ENCODE measurements around the gene CCL4. TPM values are rescaled to one million over a fixed set of nuclear protein-coding genes. Genes with fewer than 3 reads are reported as not detected.
"Not testable (repeated sequence)": the region's sequence is repeated elsewhere in the genome, so short reads cannot be mapped to it uniquely, and the experiment has no call there.

The CCL4 gene
- total and polyA plus RNA-seq, 9 donors = 1.1 to 7.7 (median 2.4) TPM

DNA sequence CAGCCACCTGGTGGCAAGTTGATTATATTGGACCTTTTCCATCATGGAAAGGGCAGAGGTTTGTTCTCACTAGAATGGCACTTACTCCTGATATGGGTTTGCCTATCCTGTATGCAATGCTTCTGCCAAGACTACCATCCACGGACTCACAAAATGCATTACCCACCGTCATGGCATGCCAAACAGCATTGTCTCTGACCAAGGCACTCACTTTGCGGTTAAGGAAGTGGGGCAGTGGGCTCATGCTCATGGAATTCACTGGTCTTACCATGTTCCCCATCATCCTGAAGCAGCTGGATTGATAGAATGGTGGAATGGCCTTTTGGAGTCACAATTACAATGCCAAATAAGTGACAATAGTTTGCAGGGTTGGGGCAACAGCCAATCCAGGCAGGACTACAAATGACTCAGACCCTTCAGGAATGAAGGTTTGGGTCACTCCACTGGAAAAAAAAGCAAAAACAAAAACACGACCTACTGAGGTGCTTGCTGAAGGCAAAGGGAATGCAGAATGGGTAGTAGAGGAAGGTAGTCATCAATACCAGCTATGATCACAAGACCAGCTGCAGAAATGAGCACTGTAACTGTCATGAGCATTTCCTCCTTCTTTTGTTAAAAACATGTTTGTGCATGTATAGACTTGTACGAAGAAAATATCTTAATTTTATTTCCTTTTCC lies 11.5 kb downstream of the CCL4 start:
- 100% methylated on average over 2 of the region's 5 CpGs for WGBS (ENCODE audit: insufficient coverage)
- peaks cover 12% of the 10 kb centered on the region for H3K27me3 ChIP-seq (ENCODE audit: control insufficient read depth, insufficient read depth, low read length)
- H3K27ac ChIP-seq (ENCODE audit: low read length); H3K9me3 ChIP-seq (replicated peaks; ENCODE audit: control insufficient read depth, low read depth, low read length); H3K36me3 ChIP-seq (ENCODE audit: control insufficient read depth, insufficient read depth, low read length); H3K4me1 ChIP-seq (ENCODE audit: control insufficient read depth, insufficient read depth, low read length); H3K4me3 ChIP-seq (ENCODE audit: low read length); DNase-seq: not testable (repeated sequence)

DNA sequence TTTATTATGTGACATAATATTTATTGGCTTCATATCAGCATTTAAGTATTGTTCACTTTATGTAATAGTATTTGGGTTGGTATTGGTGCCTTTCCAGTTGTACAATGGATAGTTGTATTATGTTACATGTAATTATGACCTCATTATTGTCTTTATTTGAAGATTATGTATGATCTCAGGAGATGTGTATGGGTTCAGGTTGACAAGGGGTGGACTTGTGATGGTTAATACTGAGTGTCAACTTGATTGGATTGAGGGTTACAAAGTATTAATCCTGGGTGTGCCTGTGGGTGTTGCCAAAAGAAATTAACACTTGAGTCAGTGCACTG lies 12.0 kb downstream of the CCL4 start:
- not testable (repeated sequence) for H3K4me1 ChIP-seq (ENCODE audit: control insufficient read depth, insufficient read depth, low read length); H3K9me3 ChIP-seq (replicated peaks; ENCODE audit: control insufficient read depth, low read depth, low read length); H3K36me3 ChIP-seq (ENCODE audit: control insufficient read depth, insufficient read depth, low read length); DNase-seq; H3K27ac ChIP-seq (ENCODE audit: low read length); H3K4me3 ChIP-seq (ENCODE audit: low read length)
- H3K27me3 ChIP-seq (ENCODE audit: control insufficient read depth, insufficient read depth, low read length) = peaks cover 12% of the 10 kb centered on the region

DNA sequence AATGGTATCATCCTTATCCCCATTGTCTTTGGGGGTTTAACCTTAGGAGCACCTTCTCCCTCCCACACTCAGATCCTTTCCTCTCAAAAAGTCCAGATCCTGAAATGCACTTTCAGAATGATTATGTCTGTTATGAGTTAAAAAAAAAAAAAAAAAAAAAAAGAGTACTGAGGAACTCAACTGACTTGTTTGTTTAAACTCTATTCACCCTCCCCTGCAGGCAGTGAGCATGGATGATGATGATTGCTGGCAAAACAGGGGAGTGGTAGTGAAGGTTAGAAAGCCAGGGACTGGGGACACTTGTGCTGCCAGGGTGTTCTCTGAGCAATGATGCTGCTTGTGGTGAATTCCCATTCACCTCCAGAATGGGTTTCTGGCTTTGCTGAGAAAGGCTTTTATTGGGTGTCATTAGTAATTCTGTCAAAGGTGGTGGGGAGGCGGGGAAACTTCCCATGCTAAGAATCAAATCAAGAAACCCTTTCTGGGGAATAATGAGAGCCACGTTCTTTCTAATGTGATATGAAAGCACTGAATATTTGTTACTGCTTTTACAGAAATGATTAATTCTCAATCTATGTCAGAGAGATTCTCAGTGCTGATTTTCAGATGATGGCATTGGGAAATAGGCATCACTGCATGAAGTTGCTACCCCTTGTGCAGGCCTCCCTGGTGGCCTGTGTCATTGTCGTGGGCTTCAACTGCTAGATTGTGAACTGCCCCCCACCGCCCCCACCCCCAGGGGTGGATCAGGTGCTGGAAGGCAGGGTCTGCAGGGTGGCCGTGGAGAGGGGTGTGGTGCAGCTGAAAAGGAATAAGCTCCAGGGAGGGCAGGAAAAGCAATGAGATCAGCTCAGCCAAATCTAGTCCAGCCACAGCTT lies 14.1 kb downstream of the CCL4 start:
- H3K4me3 ChIP-seq (ENCODE audit: low read length) = no peak overlapping the region
- 0% methylated on average over 1 of the region's 5 CpGs for WGBS (ENCODE audit: insufficient coverage)

DNA sequence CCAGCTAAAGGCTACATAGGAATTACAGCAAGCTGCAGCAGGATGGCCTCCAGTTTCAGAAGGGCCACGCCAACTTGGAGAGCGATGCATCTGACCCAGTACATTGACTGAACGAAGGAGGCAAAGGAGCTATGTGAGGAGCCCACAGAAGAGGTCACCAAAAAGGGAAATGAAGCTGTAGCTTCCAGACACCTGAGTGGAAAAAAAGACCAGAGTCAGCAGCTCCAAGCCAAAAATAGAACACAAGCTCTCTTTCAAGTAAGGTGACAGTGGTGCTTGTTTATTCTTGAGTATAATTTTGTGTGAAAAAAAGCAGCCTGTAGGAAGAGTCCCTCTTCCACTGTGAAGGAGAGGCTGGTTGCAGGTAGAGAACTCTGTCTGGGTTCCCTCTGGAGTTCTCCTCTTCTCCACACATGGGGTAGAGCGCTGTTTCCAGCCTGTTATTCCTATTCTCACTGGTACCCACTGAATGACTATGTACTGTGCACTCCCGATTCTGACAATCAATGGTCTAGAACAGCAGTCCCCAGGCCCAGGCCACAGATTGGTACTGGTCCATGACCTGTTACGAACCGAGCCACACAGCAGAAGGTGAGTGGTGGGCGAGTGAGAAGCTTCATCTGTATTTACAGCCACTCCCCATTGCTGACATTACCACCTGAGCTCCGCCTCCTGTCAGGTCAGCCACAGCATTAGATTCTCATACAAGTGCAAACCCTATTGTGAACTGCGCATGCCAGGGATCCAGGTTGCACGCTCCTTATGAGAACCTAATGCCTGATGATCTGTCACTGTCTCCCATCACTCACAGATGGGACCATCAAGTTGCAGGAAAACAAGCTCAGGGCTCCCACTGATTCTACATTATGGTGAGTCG lies 15.1 kb downstream of the CCL4 start:
- no peaks in the 10 kb centered on the region for H3K4me1 ChIP-seq (ENCODE audit: control insufficient read depth, insufficient read depth, low read length)
- H3K36me3 ChIP-seq (ENCODE audit: control insufficient read depth, insufficient read depth, low read length) = no peaks in the 10 kb centered on the region
- no peaks in the 10 kb centered on the region for H3K9me3 ChIP-seq (replicated peaks; ENCODE audit: control insufficient read depth, low read depth, low read length)
- H3K27ac ChIP-seq (ENCODE audit: low read length) = no peak overlapping the region
- no peak overlapping the region for H3K4me3 ChIP-seq (ENCODE audit: low read length)
- H3K27me3 ChIP-seq (ENCODE audit: control insufficient read depth, insufficient read depth, low read length) = peaks cover 8% of the 10 kb centered on the region
- no peak for DNase-seq
- 89% methylated on average over 10 of the region's 12 CpGs for WGBS (ENCODE audit: insufficient coverage)

More for the DNA sequence above, 14.1 kb downstream of the CCL4 start:
- no peaks in the 10 kb centered on the region for H3K36me3 ChIP-seq (ENCODE audit: control insufficient read depth, insufficient read depth, low read length)
- H3K27ac ChIP-seq (ENCODE audit: low read length) = no peak overlapping the region
- no peak for DNase-seq
- H3K4me1 ChIP-seq (ENCODE audit: control insufficient read depth, insufficient read depth, low read length) = no peaks in the 10 kb centered on the region
- peaks cover 8% of the 10 kb centered on the region for H3K27me3 ChIP-seq (ENCODE audit: control insufficient read depth, insufficient read depth, low read length)
- H3K9me3 ChIP-seq (replicated peaks; ENCODE audit: control insufficient read depth, low read depth, low read length) = no peaks in the 10 kb centered on the region

DNA sequence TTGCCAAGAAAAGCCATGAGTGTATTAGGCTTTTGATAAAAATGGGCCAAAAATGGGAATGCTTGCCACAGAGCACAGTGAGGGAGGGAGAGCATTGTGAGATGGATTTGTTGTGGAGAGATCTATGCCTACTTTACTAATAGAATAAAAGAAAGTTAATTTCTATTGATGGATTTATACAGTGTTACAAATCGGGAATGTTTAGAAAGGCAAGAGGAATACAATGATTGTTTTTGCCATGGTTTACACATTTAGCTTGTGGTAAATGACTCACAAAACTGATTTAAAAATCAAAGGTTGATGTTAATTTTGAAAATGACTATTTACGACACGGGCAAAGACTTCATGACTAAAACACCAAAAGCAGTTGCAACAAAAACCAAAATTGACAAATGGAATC lies 16.6 kb downstream of the CCL4 start:
- no peak overlapping the region for H3K4me3 ChIP-seq (ENCODE audit: low read length)
- DNase-seq = no peak
- WGBS (ENCODE audit: insufficient coverage) = no CpG with 5 or more reads among the region's 3 CpGs
- H3K4me1 ChIP-seq (ENCODE audit: control insufficient read depth, insufficient read depth, low read length) = no peaks in the 10 kb centered on the region
- peaks cover 8% of the 10 kb centered on the region for H3K27me3 ChIP-seq (ENCODE audit: control insufficient read depth, insufficient read depth, low read length)
- no peaks in the 10 kb centered on the region for H3K36me3 ChIP-seq (ENCODE audit: control insufficient read depth, insufficient read depth, low read length)
- H3K9me3 ChIP-seq (replicated peaks; ENCODE audit: control insufficient read depth, low read depth, low read length) = peaks cover 5% of the 10 kb centered on the region
- no peak overlapping the region for H3K27ac ChIP-seq (ENCODE audit: low read length)

DNA sequence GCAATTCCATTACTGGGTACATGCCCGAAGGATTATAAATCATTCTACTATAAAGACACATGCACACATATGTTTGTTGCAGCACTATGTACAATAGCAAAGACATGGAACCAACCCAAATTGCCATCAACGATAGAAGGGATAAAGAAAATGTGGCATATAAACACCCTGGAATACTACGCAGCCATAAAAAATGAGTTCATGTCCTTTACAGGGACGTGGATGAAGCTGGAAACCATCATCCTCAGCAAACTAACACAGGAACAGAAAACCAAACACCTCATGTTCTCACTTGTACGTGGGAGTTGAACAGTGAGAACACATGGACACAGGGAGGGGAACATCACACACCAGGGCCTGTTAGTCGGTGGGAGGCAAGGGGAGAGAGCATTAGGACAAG lies 17.5 kb downstream of the CCL4 start:
- peaks cover 14% of the 10 kb centered on the region for H3K9me3 ChIP-seq (replicated peaks; ENCODE audit: control insufficient read depth, low read depth, low read length)
- not testable (repeated sequence) for H3K27me3 ChIP-seq (ENCODE audit: control insufficient read depth, insufficient read depth, low read length); H3K27ac ChIP-seq (ENCODE audit: low read length); DNase-seq; H3K4me1 ChIP-seq (ENCODE audit: control insufficient read depth, insufficient read depth, low read length); H3K4me3 ChIP-seq (ENCODE audit: low read length); H3K36me3 ChIP-seq (ENCODE audit: control insufficient read depth, insufficient read depth, low read length)
- no CpG with 5 or more reads among the region's 6 CpGs for WGBS (ENCODE audit: insufficient coverage)

DNA sequence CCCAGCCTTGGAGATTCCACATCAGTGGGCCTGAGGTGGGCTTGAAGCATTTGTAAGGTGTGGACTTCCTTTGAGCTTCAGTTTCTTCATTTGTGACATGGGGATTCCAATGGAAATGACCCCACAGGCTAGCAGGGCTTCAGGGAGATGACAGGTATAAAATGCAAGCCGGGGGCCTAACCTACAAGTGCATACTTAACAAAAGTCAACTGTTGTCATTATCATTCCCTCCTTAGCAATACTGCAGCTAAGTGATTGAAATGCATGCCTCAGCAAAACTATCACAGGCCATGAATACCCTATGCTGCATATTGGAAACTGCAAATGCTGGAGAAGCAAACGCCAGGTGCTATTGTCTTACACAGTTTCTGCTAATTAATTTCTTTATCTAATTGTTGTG lies 19.8 kb downstream of the CCL4 start:
- DNase-seq = no peak
- H3K9me3 ChIP-seq (replicated peaks; ENCODE audit: control insufficient read depth, low read depth, low read length) = peaks cover 15% of the 10 kb centered on the region

DNA sequence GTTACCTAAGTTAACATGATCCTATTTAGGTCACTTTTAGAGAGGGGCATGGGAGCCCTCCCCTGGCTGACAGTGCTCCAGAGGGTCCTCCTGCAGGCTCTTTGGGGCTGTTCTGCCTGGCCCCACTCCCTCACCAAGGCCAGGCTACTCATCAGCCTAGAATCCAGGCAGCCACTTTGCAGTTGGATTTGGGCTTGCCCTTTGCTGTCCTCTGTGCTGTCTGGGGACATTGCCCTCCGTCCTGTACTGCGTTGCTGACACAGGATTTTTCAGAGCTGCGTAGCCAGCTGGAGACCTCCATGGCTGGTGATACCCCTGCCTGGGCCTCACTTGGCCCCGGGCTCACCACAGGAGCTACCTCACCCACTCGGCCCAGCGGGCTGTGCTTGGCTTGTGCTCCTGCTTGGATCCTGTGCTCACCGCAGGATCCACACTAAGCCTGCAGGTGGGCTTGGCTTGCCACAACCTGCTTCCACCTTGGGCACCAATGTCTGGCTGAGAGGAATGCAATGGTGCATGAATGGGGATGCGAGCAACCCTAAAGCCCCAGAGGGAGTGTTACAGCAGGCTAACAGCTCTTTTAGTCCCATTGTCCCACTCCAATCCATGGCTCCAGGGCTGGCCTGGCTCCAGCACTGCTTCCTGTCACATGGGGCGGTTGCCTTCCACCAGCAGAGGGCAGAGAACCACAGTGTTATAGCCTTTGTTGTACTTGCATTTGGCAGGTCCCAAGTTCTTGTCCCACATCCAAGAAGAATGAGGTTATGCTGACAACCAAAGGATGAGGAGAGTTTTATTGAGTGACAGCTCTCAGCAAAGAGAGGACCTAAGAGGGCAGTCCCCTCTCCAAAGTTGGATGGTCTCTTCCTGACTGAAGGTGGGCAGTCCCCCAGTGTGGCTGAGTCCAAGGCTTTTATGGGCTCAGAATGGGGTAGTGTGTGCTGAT lies 21.5 kb downstream of the CCL4 start:
- Histone ChIP-seq H3K4me1 (ENCODE audit: control insufficient read depth, insufficient read depth, low read length) (no peaks in the 10 kb centered on the region), H3K27ac (ENCODE audit: low read length) (no peak overlapping the region)
- WGBS (ENCODE audit: insufficient coverage) = 90% methylated on average over 8 of the region's 9 CpGs

More for the DNA sequence above, 19.8 kb downstream of the CCL4 start:
- no CpG with 5 or more reads among the region's 2 CpGs for WGBS (ENCODE audit: insufficient coverage)
- no peaks in the 10 kb centered on the region for H3K36me3 ChIP-seq (ENCODE audit: control insufficient read depth, insufficient read depth, low read length)
- no peaks in the 10 kb centered on the region for H3K27me3 ChIP-seq (ENCODE audit: control insufficient read depth, insufficient read depth, low read length)
- H3K4me3 ChIP-seq (ENCODE audit: low read length) = no peak overlapping the region
- no peaks in the 10 kb centered on the region for H3K4me1 ChIP-seq (ENCODE audit: control insufficient read depth, insufficient read depth, low read length)
- H3K27ac ChIP-seq (ENCODE audit: low read length) = no peak overlapping the region

DNA sequence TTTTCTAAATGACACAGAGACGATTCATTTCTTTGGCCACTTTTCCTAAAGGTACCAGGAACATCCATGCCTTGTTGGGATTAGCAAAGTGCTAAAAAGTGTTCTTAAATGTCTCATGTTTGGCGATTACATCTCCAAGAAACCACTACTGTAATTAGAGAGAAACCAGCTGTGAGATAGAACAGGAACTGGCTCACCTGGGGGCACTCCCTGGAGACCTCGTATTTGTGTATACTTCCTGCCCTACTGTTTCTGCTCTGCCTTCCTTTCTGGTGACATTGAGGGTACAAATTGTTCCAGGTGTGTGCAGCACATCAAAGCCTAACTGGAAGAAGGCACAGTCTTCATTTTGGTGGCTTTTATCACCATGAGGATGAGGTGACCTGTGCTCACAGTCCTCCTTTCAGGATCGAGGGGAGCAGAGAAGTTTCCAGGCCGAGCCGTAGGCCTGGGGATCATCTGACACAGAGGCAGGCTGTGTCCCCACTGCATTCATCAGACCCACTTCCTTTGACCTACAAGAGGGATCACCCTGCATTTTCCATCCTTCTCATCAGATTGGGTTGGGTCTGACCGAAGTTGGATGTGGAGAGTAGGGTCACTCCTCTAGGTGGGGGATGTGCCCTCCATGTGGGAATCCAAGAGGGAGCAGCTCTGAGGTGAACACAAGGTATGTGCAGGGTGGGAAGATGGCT lies 23.7 kb downstream of the CCL4 start:
- DNase-seq = no peak
- no peak overlapping the region for H3K27ac ChIP-seq (ENCODE audit: low read length)
- no peaks in the 10 kb centered on the region for H3K36me3 ChIP-seq (ENCODE audit: control insufficient read depth, insufficient read depth, low read length)
- H3K4me1 ChIP-seq (ENCODE audit: control insufficient read depth, insufficient read depth, low read length) = no peaks in the 10 kb centered on the region
- H3K27me3 ChIP-seq (ENCODE audit: control insufficient read depth, insufficient read depth, low read length) = no peaks in the 10 kb centered on the region
- no peak overlapping the region for H3K4me3 ChIP-seq (ENCODE audit: low read length)
- peaks cover 15% of the 10 kb centered on the region for H3K9me3 ChIP-seq (replicated peaks; ENCODE audit: control insufficient read depth, low read depth, low read length)
- 80% methylated on average over 1 of the region's 7 CpGs for WGBS (ENCODE audit: insufficient coverage)

More for the DNA sequence above, 21.5 kb downstream of the CCL4 start:
- DNase-seq = no peak
- peaks cover 15% of the 10 kb centered on the region for H3K9me3 ChIP-seq (replicated peaks; ENCODE audit: control insufficient read depth, low read depth, low read length)
- no peak overlapping the region for H3K4me3 ChIP-seq (ENCODE audit: low read length)
- H3K36me3 ChIP-seq (ENCODE audit: control insufficient read depth, insufficient read depth, low read length) = no peaks in the 10 kb centered on the region
- H3K27me3 ChIP-seq (ENCODE audit: control insufficient read depth, insufficient read depth, low read length) = no peaks in the 10 kb centered on the region

All from muscle of leg (tissue), 11 donors.